Measurements from ENCODE around the gene RABGAP1L.
"Not testable (repeated sequence)": the region's sequence is repeated elsewhere in the genome, so short reads cannot be mapped to it uniquely, and the experiment has no call there.

Gene RABGAP1L

GRCh38 chr1:174569240-174569639, 409.9 kb downstream of the RABGAP1L start:
- H3K27ac ChIP-seq (ENCODE audit: low read length), result no peak overlapping the region
- no peak overlapping the region for H3K4me3 ChIP-seq (ENCODE audit: low read length)

DNA sequence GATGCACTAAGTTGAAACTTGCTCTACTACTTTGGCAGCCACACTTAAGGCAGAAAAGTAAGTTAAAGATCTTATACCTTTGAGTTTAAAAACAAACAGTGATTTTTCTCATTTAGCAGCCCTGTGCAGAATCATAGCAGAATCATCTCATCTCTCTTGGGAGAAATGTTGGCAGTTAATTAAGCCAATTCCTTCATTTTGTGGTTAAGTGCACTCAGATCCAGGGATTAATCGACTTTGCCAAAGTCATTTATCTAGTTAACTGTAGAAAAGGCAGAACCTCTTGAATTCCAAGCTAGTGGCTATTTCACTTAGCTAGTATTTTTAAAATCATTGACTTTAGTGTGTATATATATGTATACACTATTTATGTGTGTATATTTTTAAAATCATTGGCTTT, 413.5 kb downstream of the RABGAP1L start:
- Histone ChIP-seq H3K9ac (ENCODE audit: low read length) (no peak overlapping the region), H3K9me3 (ENCODE audit: control insufficient read depth, low read depth, low read length) (peaks cover 7% of the 10 kb centered on the region), H3K27me3 (ENCODE audit: control insufficient read depth, insufficient read depth, low read length) (no peaks in the 10 kb centered on the region), H3K4me3 (ENCODE audit: low read length) (no peak overlapping the region), H3K27ac (ENCODE audit: low read length) (no peak overlapping the region), H3K4me1 (ENCODE audit: control insufficient read depth, low read depth, low read length) (peaks cover 12% of the 10 kb centered on the region), H3K36me3 (ENCODE audit: control insufficient read depth, low read depth, low read length) (no peaks in the 10 kb centered on the region)

More at GRCh38 chr1:174569240-174569639, 409.9 kb downstream of the RABGAP1L start:
- Histone ChIP-seq H3K4me1 (ENCODE audit: control insufficient read depth, low read depth, low read length) (peaks cover 12% of the 10 kb centered on the region), H3K9me3 (ENCODE audit: control insufficient read depth, low read depth, low read length) (no peaks in the 10 kb centered on the region), H3K36me3 (ENCODE audit: control insufficient read depth, low read depth, low read length) (no peaks in the 10 kb centered on the region), H3K9ac (ENCODE audit: low read length) (no peak overlapping the region), H3K27me3 (ENCODE audit: control insufficient read depth, insufficient read depth, low read length) (no peaks in the 10 kb centered on the region)

DNA sequence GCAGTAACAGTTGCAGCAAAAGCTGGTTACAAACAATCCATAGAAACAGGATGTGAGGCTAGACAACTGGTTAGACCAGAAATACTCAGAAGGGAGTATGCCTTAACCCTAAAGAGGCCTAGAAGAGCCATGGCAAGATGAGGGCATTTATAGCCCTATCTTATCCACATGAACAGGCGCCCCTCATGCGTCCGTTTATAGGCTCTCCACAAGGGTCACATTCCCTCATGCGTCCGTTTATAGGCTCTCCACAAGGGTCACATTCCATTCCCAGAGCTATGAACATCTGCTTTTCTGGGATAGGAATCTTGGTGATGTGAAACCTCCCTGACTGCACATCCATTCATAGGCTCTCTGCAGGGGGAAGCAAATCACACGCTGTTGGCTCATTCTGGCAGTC, 416.8 kb downstream of the RABGAP1L start:
- H3K36me3 ChIP-seq (ENCODE audit: control insufficient read depth, low read depth, low read length); H3K9me3 ChIP-seq (ENCODE audit: control insufficient read depth, low read depth, low read length); H3K4me3 ChIP-seq (ENCODE audit: low read length); H3K9ac ChIP-seq (ENCODE audit: low read length); H3K27me3 ChIP-seq (ENCODE audit: control insufficient read depth, insufficient read depth, low read length); H3K27ac ChIP-seq (ENCODE audit: low read length); H3K4me1 ChIP-seq (ENCODE audit: control insufficient read depth, low read depth, low read length): not testable (repeated sequence)

DNA sequence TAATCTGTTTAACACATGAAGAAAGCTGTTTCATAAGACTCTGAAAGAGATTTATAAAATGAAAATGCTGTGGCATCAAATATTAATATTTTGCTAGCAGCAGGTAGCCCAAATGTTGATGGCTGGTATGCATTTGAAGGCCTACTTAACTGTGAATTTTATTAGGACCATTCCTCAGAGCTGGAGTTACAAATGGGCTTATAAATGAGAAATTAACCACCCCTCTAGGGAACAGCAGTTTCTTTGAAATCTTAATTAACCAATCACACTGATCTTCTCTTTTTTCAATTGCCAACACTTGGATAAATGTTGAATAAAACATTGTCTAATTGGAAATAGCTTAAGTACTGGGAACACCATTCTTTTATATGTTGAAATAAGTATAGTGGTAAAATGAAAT, 418.4 kb downstream of the RABGAP1L start:
- no peaks in the 10 kb centered on the region for H3K36me3 ChIP-seq (ENCODE audit: control insufficient read depth, low read depth, low read length)
- H3K27me3 ChIP-seq (ENCODE audit: control insufficient read depth, insufficient read depth, low read length), result no peaks in the 10 kb centered on the region
- H3K9ac ChIP-seq (ENCODE audit: low read length), result no peak overlapping the region
- H3K27ac ChIP-seq (ENCODE audit: low read length), result no peak overlapping the region
- H3K9me3 ChIP-seq (ENCODE audit: control insufficient read depth, low read depth, low read length), result peaks cover 7% of the 10 kb centered on the region
- H3K4me1 ChIP-seq (ENCODE audit: control insufficient read depth, low read depth, low read length), result no peaks in the 10 kb centered on the region
- no peak overlapping the region for H3K4me3 ChIP-seq (ENCODE audit: low read length)

DNA sequence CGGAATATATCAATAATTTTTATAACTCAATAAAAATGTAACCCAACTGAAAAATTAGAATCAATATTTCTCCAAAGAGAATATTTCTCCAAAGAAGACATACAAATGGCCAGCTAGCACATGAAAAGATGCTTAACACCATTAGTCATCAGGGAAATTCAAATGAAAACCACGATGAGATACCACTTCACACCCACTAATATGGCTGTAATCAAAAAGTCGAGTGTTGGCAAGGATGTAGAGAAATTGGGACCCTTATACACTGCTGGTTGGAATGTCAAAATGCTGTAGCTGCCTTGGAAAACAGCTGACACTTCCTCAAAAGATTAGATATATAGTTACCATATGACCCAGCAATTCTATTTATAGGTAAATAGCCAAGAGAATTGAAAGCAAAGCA, 421.5 kb downstream of the RABGAP1L start:
- Histone ChIP-seq H3K9ac (ENCODE audit: low read length) (no peak overlapping the region), H3K9me3 (ENCODE audit: control insufficient read depth, low read depth, low read length) (peaks cover 2% of the 10 kb centered on the region), H3K4me1 (ENCODE audit: control insufficient read depth, low read depth, low read length) (no peaks in the 10 kb centered on the region), H3K27ac (ENCODE audit: low read length) (no peak overlapping the region), H3K27me3 (ENCODE audit: control insufficient read depth, insufficient read depth, low read length) (no peaks in the 10 kb centered on the region), H3K36me3 (ENCODE audit: control insufficient read depth, low read depth, low read length) (no peaks in the 10 kb centered on the region), H3K4me3 (ENCODE audit: low read length) (no peak overlapping the region)

DNA sequence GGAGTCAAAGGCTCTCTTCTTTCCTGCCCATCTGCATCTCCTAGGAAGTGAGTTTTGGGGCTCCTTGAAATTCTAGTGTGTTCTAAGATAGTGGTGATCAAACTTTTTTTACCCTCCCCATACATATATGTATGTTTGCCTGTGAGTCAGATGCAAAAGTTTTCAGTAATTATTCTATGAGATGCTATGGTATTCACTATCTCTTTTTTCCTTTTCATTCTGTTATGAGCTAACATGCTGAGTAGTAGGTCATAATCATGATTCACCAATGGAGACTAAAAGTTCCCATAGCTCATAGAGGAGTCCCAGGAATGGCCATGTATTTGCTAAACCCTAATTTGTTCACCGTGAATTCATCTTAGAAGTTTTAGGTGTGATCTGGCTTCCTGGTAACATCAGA, 424.0 kb downstream of the RABGAP1L start:
- no peaks in the 10 kb centered on the region for H3K36me3 ChIP-seq (ENCODE audit: control insufficient read depth, low read depth, low read length)
- no peak overlapping the region for H3K9ac ChIP-seq (ENCODE audit: low read length)
- H3K27ac ChIP-seq (ENCODE audit: low read length), result no peak overlapping the region
- no peaks in the 10 kb centered on the region for H3K9me3 ChIP-seq (ENCODE audit: control insufficient read depth, low read depth, low read length)
- H3K4me3 ChIP-seq (ENCODE audit: low read length), result no peak overlapping the region
- no peaks in the 10 kb centered on the region for H3K4me1 ChIP-seq (ENCODE audit: control insufficient read depth, low read depth, low read length)
- H3K27me3 ChIP-seq (ENCODE audit: control insufficient read depth, insufficient read depth, low read length), result no peaks in the 10 kb centered on the region

- Histone ChIP-seq H3K9me3 (ENCODE audit: control insufficient read depth, low read depth, low read length) (peaks cover 3% of the 10 kb centered on the region), H3K4me3 (ENCODE audit: low read length) (no peak overlapping the region), H3K9ac (ENCODE audit: low read length) (no peak overlapping the region), H3K4me1 (ENCODE audit: control insufficient read depth, low read depth, low read length) (no peaks in the 10 kb centered on the region), H3K27me3 (ENCODE audit: control insufficient read depth, insufficient read depth, low read length) (no peaks in the 10 kb centered on the region), H3K36me3 (ENCODE audit: control insufficient read depth, low read depth, low read length) (no peaks in the 10 kb centered on the region), H3K27ac (ENCODE audit: low read length) (no peak overlapping the region)
Observed at GRCh38 chr1:174584071-174584470, 424.8 kb downstream of the RABGAP1L start.

- not testable (repeated sequence) for H3K27ac ChIP-seq (ENCODE audit: low read length); H3K9ac ChIP-seq (ENCODE audit: low read length); H3K4me1 ChIP-seq (ENCODE audit: control insufficient read depth, low read depth, low read length); H3K27me3 ChIP-seq (ENCODE audit: control insufficient read depth, insufficient read depth, low read length); H3K9me3 ChIP-seq (ENCODE audit: control insufficient read depth, low read depth, low read length); H3K4me3 ChIP-seq (ENCODE audit: low read length); H3K36me3 ChIP-seq (ENCODE audit: control insufficient read depth, low read depth, low read length)
Observed at GRCh38 chr1:174588618-174589017, 429.3 kb downstream of the RABGAP1L start.

- no peaks in the 10 kb centered on the region for H3K9me3 ChIP-seq (ENCODE audit: control insufficient read depth, low read depth, low read length)
- no peak overlapping the region for H3K9ac ChIP-seq (ENCODE audit: low read length)
- H3K4me1 ChIP-seq (ENCODE audit: control insufficient read depth, low read depth, low read length), result no peaks in the 10 kb centered on the region
- no peaks in the 10 kb centered on the region for H3K36me3 ChIP-seq (ENCODE audit: control insufficient read depth, low read depth, low read length)
- H3K27me3 ChIP-seq (ENCODE audit: control insufficient read depth, insufficient read depth, low read length), result no peaks in the 10 kb centered on the region
- no peak overlapping the region for H3K4me3 ChIP-seq (ENCODE audit: low read length)
- no peak overlapping the region for H3K27ac ChIP-seq (ENCODE audit: low read length)
Observed at GRCh38 chr1:174605198-174605597, 445.9 kb downstream of the RABGAP1L start.

DNA sequence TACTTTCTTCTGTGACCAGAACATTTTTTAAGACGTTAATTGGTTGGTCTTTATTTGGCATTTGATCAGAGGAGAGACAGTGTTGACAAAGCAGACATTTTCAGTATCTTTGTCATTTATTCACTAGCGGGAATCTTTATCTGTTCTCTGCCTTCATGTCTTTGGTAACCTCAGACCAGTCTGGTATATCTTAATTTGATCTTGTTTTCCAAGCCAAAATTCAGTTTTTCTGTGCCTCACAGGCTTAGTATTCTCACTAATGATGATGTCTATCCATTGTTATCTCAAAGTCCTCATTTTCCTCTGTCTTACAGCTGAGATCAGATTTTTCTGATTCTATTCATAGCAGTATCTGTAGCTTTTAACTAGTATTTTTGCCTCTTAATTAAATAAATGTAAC, 447.2 kb downstream of the RABGAP1L start:
- H3K36me3 ChIP-seq (ENCODE audit: control insufficient read depth, low read depth, low read length), result no peaks in the 10 kb centered on the region
- no peaks in the 10 kb centered on the region for H3K9me3 ChIP-seq (ENCODE audit: control insufficient read depth, low read depth, low read length)
- H3K27me3 ChIP-seq (ENCODE audit: control insufficient read depth, insufficient read depth, low read length), result no peaks in the 10 kb centered on the region
- no peak overlapping the region for H3K27ac ChIP-seq (ENCODE audit: low read length)
- H3K9ac ChIP-seq (ENCODE audit: low read length), result no peak overlapping the region
- H3K4me1 ChIP-seq (ENCODE audit: control insufficient read depth, low read depth, low read length), result no peaks in the 10 kb centered on the region
- H3K4me3 ChIP-seq (ENCODE audit: low read length), result no peak overlapping the region

GRCh38 chr1:174617905-174618304, 458.6 kb downstream of the RABGAP1L start:
- not testable (repeated sequence) for H3K27ac ChIP-seq (ENCODE audit: low read length); H3K36me3 ChIP-seq (ENCODE audit: control insufficient read depth, low read depth, low read length); H3K9ac ChIP-seq (ENCODE audit: low read length); H3K4me3 ChIP-seq (ENCODE audit: low read length); H3K27me3 ChIP-seq (ENCODE audit: control insufficient read depth, insufficient read depth, low read length); H3K4me1 ChIP-seq (ENCODE audit: control insufficient read depth, low read depth, low read length)
- peaks cover 11% of the 10 kb centered on the region for H3K9me3 ChIP-seq (ENCODE audit: control insufficient read depth, low read depth, low read length)

- H3K4me1 ChIP-seq (ENCODE audit: control insufficient read depth, low read depth, low read length), result no peaks in the 10 kb centered on the region
- H3K27ac ChIP-seq (ENCODE audit: low read length), result no peak overlapping the region
- no peak overlapping the region for H3K9ac ChIP-seq (ENCODE audit: low read length)
- H3K4me3 ChIP-seq (ENCODE audit: low read length), result no peak overlapping the region
- H3K36me3 ChIP-seq (ENCODE audit: control insufficient read depth, low read depth, low read length), result no peaks in the 10 kb centered on the region
- no peaks in the 10 kb centered on the region for H3K9me3 ChIP-seq (ENCODE audit: control insufficient read depth, low read depth, low read length)
- H3K27me3 ChIP-seq (ENCODE audit: control insufficient read depth, insufficient read depth, low read length), result no peaks in the 10 kb centered on the region
Observed at GRCh38 chr1:174623324-174624035, 464.2 kb downstream of the RABGAP1L start.

Data from iPS-18a (cell line).